ENCODE measurements around the gene GAREM1.
A peak's percentile ranks its signal among the peaks of the same experiment; 100 is the strongest.

Gene GAREM1

DNA sequence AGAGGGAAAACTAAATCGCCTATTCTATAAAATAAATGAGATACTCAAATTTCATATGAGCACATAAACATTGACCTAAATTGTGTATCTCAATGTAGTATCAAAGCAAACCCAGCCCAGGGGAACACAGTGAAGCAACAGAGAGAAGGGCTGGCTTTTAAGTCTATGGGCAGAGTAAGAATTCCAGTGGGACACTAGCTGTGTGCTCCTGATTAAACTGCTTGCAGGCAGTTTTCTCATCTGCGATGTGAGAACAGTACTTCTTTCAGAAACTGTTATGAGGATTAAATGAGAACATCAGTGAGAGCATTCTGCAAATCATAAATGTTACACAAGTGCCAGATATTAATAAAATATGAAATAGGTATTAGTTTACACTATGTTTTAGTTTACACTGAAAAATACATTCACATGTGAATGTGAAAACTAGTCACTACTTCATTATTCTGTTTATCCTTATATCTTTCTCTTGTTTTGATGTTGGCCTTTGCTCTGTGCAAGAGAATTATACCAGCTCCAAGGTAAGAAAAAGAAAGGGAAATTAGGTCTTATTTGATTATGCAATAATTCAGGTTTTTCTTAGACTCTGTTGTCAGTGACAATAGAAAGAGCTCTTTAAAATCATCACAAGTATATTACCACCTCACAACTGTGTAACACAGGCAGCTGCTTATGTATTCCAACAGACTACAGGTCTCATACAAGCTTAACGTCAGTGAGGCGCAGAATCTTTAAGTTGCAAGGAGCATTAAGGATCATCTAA is 47.5 kb downstream of the GAREM1 start:
- DNase-seq, result no peak

DNA sequence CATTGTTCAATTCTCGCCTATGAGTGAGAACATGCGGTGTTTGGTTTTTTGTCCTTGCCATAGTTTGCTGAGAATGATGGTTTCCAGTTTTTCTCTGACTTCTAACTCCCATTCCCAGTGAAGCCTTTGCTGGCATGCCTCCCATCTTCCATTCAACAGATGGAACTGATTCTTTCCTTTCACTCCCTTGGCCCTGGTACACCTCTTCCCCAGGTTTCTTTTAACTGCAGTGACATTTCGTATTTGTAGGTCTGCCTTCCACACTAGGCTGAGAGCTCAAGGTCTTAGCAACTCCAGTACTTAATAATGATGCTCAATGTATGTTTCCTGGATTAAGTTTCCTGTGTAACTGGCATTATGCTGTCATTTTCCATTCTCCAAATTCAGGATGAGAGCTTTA is 48.5 kb downstream of the GAREM1 start:
- DNase-seq, result no peak

DNA sequence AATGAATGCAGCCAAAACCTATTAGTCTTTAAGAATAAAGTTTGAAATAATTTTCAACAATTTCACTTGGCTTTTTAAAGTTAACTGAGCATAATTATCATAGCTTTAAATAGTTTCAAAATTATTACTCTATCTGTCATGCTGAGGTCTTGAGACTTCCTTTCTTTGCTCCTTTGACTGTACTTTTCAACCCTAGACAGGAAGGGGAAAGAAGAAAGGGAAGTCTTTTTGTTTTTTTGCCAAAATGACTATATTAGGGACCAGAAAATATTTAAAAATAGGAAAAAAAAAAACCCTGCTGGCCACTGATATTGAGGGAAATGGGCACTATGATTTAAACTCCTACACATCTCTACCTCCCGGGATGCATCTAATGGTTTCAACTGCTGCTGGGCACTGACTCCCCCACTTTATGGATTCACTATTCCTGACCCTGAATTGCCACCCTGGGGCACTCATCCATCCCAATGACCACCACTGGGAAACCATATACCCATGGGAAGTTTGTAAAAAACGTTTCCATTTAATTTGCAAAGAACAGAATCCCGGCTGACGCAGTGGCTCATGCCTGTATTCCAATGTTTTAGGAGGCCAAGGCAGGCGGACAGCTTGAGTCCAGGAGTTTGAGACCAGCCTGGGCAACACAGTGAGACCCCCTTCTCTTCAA is 50.5 kb downstream of the GAREM1 start:
- DNase-seq, result no peak

DNA sequence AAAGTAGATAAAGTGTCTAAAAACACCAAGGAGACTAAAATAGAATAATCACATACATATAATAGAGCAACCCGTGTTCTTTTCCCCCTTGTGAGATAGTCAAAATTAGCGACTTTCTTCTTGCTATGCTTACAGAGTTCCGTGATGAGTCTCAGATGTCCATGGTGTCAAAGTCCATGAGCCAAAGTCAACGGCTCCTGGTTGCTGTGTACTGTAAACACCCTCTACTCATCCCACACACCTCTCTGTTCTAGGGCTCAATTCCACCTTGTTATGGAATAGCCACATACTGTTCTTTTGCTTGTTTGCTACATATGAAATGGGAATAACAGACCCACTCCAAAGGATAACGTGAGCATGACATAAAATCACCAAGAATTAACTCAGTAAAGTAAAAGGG is 52.5 kb downstream of the GAREM1 start:
- no peak for DNase-seq

DNA sequence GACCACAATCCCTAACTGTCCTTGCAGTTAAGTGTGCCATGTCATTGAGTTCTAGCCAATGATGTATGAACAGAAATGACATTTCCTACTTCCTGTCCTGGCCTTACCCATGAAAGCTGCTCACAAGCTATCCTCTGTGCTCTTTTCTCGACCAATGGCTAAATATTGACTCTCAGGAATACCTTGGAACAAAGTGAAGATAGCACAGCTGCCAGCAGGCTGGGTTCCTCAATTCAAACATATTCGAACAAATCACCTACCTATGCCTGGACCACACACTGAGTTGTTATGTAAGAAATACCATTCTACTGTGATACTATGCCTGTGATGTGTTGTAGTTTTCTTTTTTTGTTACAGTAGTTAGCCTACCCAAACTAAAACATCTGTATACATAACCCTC is 65.1 kb downstream of the GAREM1 start:
- no peak for DNase-seq

DNA sequence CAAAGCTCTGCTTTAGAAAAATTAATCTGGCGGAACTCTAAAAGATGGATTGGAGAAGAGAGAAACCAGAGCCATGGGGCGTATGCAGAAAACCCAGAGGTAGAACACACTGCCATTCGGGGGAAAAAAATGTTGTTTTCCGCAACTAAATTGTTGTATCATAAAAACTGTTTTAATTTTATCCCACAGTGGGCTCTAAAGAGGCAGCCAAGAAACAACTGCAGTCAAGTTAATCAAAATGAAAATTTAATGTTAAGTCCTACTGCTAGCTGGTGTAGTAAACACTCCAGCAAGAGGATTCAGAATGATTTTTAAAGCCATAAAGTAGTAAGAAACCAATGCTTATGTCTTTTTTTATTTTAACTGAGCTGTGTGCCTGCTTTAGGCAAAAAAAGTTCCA is 69.1 kb downstream of the GAREM1 start:
- DNase-seq, result no peak

DNA sequence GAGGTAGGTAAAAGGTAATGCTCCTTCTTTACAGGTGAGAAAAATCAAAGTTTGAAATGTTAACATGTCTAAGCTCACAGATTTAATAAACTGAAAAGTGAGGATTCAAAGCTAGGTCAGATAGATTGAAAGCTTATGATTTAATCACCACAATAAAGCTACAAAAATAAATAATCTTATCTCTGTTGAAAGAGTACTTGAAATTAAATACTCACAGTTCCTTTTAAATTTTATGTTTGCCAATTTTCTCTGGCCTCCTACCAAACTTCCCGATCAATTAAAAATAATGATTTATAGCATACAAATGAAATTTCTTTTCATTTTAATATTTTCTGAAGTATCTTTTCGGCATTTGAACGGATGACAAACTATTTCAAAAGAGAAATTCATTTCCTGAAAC is 77.3 kb downstream of the GAREM1 start:
- DNase-seq, result no peak

DNA sequence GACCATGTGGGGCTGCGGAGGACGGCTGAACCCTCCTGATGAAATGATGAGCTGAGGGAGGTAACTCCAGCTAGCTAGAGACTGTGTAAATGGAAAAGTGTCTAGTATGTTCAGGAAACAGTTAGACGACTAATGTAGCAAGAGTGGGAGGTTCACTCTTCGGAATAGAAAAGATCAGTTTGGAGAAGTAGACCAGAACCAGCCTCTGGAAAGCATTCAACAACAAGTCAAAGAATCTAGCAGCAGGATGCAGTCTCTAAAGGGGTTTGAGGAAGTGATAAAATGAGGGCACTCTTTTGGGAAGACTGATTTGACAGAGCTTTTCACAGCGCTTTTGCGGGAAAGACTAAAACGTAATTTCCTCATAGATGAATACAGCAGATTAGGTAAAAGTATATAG is 79.6 kb downstream of the GAREM1 start:
- no peak for DNase-seq

DNA sequence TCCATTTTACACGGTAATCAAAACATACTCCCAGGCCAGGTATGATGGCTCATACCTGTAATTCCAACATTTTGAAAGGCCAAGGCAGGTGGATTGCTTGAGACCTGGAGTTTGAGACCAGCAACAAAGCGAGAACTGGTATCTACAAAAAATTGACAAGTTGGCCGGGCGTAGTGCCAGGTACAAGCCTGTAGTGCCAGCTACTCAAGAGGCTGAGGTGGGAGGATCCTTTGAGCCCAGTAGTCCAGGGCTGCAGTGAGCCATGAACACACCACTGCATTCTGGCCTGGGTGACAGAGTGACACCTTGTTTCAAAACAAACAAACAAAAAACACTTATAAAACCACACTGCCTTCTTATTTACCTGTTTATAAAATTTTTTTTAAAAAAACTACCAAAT is 80.8 kb downstream of the GAREM1 start:
- DNase-seq, result peak; percentile 53

DNA sequence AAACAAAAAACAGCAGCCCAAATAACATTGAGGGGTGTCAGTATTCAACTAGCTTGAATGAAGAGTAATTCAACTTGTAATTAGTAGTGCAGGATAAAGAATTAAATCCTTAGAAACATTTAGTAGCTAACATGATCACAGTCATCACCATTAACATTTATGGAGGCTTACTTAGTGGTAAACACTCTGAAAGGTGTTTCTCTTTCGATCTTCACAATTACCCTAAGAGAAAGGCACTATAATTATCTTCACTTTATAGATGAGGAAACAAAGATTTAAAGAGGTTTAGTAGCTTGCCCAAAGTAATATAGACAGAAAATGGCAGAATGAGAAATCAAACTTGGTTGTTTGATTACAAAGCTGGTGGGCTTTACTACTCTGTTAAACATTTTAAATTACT is 81.5 kb downstream of the GAREM1 start:
- DNase-seq, result no peak

DNA sequence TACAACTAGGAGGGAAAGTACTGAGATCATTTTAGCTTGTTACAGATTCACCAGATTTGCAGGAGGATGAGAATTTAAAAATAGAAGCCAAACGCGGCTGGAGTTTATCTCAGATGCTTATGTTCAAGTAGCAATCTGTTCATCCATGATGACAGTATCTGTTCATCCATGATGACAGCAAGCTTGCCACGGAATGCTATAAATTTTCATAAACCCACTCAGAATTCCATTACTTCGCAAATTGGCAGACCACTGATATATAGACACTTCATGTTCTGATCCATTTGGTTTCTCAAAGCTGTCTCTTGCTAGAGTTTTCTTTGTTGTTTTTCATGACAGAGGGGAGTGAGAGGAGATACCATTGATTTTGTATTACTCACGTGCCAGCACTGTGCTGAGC is 84.2 kb downstream of the GAREM1 start:
- no peak for DNase-seq

DNA sequence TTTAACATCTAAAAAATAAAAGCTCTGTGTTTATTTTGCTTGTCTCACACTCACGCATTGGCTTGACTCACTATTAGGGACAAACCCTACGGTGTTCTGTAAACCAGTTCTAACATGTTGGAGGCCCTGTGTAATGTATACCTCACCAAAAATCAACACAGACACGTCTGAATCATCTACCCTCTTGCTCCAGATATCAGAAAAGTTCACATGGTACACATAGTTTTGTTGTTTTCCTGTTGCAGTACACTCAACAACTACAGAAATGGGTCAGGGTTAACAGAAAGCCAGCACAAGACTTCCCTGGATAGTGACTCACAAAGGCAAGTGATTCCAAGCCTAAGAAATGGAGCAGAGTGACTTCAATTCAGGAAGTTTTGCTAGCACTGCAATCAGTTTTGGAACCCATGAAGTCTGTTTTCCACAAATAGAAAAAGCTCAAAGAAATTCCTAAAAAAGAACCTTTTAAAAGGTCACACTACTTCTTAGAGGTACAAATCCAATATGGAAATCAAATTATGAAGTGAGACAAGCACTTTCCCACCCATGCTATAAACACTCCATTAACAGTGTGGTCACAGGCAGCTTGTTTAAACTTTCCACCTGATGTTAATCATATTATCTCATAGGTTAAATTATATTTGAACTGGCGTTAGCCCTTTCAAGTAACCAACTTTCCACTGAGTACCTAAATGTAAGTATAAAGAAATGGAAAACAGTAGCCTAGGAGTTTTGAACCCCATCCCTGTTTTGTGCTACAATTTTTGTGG is 87.4 kb downstream of the GAREM1 start:
- no peak for DNase-seq

DNA sequence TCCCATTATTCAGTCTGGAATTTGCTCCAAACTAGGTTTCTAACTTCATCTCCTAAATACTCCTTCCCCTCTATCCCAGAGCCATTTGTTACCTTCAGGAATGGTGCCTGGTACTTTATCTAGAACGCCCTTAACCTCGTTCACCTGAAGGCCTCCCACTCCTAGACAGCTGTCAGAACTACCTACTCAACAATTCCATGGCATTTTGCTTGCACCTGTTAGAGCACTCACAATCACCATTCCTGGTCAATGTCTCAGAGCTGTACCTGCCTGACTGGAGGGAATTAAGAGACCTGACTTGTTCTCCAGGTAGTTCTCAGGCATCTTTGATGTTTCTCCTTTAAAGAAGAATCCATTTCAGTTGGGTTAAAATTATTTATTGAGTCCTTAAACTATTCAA is 88.9 kb downstream of the GAREM1 start:
- DNase-seq, result no peak

DNA sequence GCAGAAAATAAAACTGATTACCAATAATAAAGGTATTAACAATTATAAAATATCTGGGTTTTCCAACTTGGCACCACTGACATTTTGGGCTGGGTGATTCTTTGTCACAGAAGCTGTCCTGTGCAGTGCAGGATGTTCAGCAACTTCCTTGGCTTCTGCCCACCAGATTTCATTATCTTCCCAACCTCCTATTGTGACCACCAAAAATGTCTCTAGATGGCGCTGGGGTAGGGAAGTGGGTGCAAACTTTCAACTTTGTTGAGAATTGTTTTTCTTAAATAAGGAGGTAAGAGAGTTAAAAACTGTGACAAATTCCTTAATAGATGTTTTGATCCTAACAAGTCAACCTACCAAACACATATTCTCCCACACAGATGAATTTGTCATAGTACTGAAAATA is 90.1 kb downstream of the GAREM1 start:
- DNase-seq, result no peak

DNA sequence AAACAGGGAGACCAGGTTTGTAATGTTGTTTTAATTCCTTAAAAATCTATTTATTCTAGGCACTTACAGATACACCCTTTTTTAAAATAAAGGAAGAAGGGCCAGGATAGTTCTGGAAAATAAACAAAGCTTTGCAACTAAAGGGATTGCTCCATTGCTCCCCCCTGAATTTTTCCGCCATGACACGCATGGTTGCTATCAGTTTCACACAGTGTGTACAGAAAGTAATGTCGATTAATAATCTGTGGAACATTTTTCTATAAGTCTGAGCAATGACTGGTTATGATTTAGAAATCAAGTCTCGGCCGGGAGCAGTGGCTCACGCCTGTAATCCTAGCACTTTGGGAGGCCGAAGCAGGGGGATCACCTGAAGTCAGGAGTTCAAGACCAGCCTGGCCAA is 90.8 kb downstream of the GAREM1 start:
- DNase-seq, result no peak

DNA sequence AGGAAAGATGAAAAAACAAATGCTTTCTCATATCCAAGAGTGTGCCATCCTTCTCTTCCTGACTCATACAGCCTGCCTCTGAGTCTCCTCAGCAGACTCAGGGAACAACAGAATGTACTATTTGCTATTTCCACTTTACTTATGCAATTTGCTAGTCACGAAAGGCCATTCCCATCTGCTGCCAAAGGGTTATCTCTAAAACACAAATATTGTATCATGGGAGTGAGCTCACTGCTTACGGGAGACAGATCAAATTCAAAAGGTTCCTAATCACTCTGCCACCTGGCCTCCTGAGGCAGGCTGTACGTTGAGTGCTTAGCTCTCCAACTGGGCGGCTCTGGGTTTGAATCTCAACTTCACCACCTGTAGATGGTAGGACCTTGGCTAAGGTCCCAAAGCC is 92.0 kb downstream of the GAREM1 start:
- no peak for DNase-seq

DNA sequence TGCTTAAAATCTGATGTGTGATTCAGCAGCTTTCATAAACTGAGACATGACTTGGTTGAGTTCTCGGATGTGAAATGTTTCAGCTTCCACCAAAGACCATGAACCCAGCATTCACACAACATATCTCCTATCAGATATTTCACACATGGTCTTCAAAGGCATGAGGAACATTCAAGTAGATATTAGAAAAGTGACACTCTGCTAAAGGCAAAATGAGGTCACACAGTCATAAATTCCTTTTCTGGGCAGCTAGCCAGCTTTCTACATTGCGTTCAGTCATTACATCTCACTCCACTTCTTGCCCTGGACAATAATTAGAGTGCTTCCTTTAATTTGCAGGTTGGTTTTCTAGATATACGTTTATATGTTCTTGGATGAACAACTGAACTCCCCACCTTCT is 96.7 kb downstream of the GAREM1 start:
- DNase-seq, result peak; percentile 89

DNA sequence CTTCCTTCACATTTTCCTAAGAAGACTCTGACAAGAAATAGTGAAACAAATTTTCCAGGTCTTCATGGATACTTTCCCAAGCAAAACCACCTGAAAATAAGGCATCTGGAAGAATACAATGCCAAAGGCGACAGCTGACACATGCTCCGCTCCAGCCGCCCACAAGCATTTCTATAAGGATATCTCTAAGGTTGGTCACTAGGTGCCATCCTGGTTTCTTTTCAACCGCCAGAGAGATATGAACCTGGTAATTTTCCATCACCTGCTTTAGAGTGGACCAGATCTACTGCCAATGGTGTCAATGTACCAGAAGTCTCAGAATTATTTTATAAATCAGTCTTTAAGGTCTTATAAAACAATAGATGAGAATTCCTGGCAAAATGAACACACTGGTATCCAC is 97.2 kb downstream of the GAREM1 start:
- DNase-seq, result no peak

DNA sequence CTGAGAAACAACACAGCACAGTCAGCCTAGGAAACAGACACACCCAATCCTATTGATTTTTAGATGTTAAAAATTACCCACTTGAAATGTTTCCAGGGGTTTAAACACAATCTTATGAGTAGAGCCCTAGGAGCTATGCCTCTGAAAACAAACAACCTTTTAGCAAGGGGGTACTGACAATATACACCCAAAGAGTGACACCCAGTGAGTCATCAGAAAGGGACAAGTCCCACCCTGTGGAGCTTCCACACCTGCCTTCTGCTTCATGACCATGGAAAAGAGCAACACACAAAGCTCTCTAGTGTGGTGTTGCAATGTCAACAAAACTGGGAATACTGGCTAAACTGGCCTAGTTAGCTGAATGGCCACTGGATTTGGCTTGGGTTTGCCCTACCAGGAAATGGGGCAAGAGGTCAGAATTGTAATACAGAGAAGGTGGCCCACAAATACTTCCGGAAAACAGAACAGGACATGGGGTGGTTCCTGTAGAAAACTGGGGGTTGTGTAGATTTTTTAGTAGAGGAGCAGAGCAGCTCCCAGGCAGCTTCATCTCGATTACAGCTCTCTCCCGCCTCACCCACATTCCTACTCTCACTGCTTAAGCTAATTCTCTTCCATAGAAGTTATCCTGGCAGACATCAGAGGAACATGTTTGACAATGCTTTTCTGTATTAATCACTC is 98.2 kb downstream of the GAREM1 start:
- DNase-seq, result peak; percentile 94

DNA sequence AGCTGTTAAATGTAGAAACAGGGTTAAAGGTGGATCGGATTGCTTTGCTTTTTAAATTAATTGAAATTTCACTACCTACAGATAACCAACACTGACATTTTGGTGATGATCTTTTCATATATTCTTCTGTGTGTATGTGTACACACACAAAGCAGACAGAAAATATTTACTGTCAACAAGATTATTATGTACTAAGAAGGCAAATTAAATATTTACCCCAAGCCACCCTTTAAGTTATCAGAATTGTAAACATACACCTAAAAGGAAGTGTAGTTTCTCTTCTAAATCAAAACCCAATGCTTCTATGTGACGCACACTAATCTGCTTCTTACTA is 98.7 kb downstream of the GAREM1 start:
- DNase-seq, result no peak

DNA sequence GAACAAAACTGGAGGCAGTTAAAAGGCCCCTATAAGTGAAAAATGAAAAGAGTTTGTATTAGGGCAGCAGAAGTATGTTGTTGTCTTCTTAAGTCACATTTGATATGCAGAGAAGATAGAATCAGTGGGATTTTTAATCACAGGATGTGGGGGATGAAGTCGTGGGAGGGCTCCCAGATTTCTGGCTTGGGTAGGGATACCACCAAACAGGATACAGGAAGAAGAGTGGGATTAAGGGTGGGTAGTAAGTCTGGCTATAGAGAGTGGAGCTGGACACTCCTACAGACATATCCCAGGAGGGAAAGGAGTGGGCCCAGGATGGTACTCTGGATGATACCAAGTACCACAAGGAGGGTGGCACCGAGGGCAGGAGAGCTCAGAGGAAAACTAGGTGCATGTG is 99.3 kb downstream of the GAREM1 start:
- no peak for DNase-seq

DNA sequence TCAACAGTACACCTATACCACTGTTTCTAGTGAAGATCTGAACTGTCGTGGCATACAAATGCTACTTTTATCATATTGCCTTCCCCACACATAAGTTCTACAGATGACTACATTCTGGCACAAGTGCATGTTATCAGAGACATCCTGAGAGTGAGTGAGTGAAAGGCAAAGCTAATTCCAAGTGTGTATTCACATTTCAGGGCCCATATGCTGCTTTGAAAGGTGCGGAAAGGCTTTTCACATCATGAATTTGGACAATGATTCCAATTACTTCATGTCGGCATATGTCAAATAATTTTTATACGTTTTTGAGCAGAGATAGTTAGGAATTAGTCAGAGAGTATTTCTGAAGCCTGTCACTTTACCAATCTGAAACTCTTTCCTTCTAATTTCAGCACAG is 101.7 kb downstream of the GAREM1 start:
- DNase-seq, result no peak

DNA sequence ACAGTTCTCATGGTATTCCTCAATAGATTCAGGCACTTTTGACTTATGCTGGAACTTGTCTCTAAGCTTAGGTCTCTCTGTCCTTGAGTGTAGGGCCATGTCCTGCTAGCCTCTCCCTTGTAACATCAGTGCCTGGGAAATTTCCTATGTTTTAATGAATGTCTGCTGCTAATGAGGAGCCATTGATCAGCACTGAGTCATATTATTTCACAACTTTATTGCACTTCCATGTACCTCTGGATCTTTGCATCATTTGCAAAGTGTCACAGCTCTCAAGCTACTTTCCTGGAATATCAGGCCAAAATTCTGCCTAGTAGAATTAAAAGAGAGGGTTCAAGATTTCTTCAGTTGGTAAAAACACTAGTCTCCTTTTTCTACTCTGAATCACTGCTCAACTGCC is 102.5 kb downstream of the GAREM1 start:
- no peak for DNase-seq

Measured in COR-L47 (cell line).